ENCODE measurements around the gene MMP14.

- TF ChIP-seq CTCF (IDR thresholded peaks at IDR 0.05; ENCODE audit: low read depth, low read length) (no peak), POLR2A (IDR thresholded peaks at IDR 0.05; ENCODE audit: extremely low read depth, insufficient read length) (no peak), MYC (IDR thresholded peaks at IDR 0.05; ENCODE audit: low read depth, low read length) (no peak)
- TF ChIP-seq, protein P1, sequence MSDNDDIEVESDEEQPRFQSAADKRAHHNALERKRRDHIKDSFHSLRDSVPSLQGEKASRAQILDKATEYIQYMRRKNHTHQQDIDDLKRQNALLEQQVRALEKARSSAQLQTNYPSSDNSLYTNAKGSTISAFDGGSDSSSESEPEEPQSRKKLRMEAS (IDR thresholded peaks at IDR 0.05; ENCODE audit: low read depth, low read length), result no peak
Measured at GRCh38 chr14:22824711-22825359, 11.6 kb upstream of the MMP14 start.

Data from NB4 (cell line).